ENCODE data around the gene IQGAP1. TPM values are rescaled to one million over a fixed set of nuclear protein-coding genes. Genes with fewer than 3 reads are reported as not detected.
A peak's percentile ranks its signal among the peaks of the same experiment; 100 is the strongest.

IQGAP1 gene
- total and polyA plus RNA-seq, 4 donors: 83.0 to 396 (median 189) TPM

GRCh38 chr15:90394074-90394473 lies 6.0 kb downstream of the IQGAP1 start:
- no peak for DNase-seq
- Histone ChIP-seq H3K27ac (ENCODE audit: low read depth in 1 of 2, low read length in 1 of 2) (peak overlapping the region in 1 of 2 donors; percentile 73), H3K9me3 (ENCODE audit: control insufficient read depth in 4 of 4, insufficient read depth in 3 of 4, low read length in 3 of 4) (no peaks in the 10 kb centered on the region), H3K4me3 (no peak overlapping the region), H3K27me3 (ENCODE audit: control insufficient read depth in 3 of 3, insufficient read depth in 3 of 3, low read length in 2 of 3) (no peaks in the 10 kb centered on the region), H3K36me3 (ENCODE audit: control insufficient read depth in 4 of 4, insufficient read depth in 4 of 4, low read length in 4 of 4) (peaks cover 0 to 11% (median 7%) of the 10 kb centered on the region in 4 donors), H3K4me1 (ENCODE audit: control insufficient read depth in 5 of 5, insufficient read depth in 5 of 5, low read length in 5 of 5) (peaks cover 9 to 43% (median 14%) of the 10 kb centered on the region in 5 donors), H3K9ac (ENCODE audit: insufficient read depth in 1 of 2, low read length in 2 of 2) (no peak overlapping the region)
- WGBS, 2 donors: 98 to 100% methylated on average over 1 of the region's 1 CpG
- no peak for TF ChIP-seq CTCF (IDR thresholded peaks at IDR 0.05; ENCODE audit: control extremely low read depth, extremely low read depth)
- no peak for ATAC-seq (ENCODE audit: insufficient read depth, low FRiP score)

- peak overlapping the region in 1 of 2 donors; percentile 73 for H3K27ac ChIP-seq (ENCODE audit: low read depth in 1 of 2, low read length in 1 of 2)
- H3K4me1 ChIP-seq (ENCODE audit: control insufficient read depth in 5 of 5, insufficient read depth in 5 of 5, low read length in 5 of 5): peaks cover 4 to 38% (median 9%) of the 10 kb centered on the region in 5 donors
- no peak for ATAC-seq (ENCODE audit: insufficient read depth, low FRiP score)
- TF ChIP-seq CTCF (IDR thresholded peaks at IDR 0.05; ENCODE audit: control extremely low read depth, extremely low read depth): no peak
- peak in 1 of 3 donors; percentile 42 for DNase-seq
- WGBS, 2 donors: 93 to 98% methylated on average over 12 of the region's 12 CpGs
- no peaks in the 10 kb centered on the region for H3K27me3 ChIP-seq (ENCODE audit: control insufficient read depth in 3 of 3, insufficient read depth in 3 of 3, low read length in 2 of 3)
- H3K4me3 ChIP-seq: no peak overlapping the region
- peaks cover 0 to 10% (median 7%) of the 10 kb centered on the region in 4 donors for H3K36me3 ChIP-seq (ENCODE audit: control insufficient read depth in 4 of 4, insufficient read depth in 4 of 4, low read length in 4 of 4)
- no peaks in the 10 kb centered on the region for H3K9me3 ChIP-seq (ENCODE audit: control insufficient read depth in 4 of 4, insufficient read depth in 3 of 4, low read length in 3 of 4)
- H3K9ac ChIP-seq (ENCODE audit: insufficient read depth in 1 of 2, low read length in 2 of 2): no peak overlapping the region
These were observed 6.9 kb downstream of the IQGAP1 start for GRCh38 chr15:90394748-90395442.

GRCh38 chr15:90396321-90396720 lies 8.3 kb downstream of the IQGAP1 start:
- no peaks in the 10 kb centered on the region for H3K27me3 ChIP-seq (ENCODE audit: control insufficient read depth in 3 of 3, insufficient read depth in 3 of 3, low read length in 2 of 3)
- DNase-seq (no peak), ATAC-seq (ENCODE audit: insufficient read depth, low FRiP score) (no peak)
- TF ChIP-seq CTCF (IDR thresholded peaks at IDR 0.05; ENCODE audit: control extremely low read depth, extremely low read depth): no peak
- H3K36me3 ChIP-seq (ENCODE audit: control insufficient read depth in 4 of 4, insufficient read depth in 4 of 4, low read length in 4 of 4): peaks cover 0 to 7% (median 3%) of the 10 kb centered on the region in 4 donors
- 72 to 82% methylated on average over 4 of the region's 4 CpGs for WGBS, 2 donors
- no peaks in the 10 kb centered on the region for H3K9me3 ChIP-seq (ENCODE audit: control insufficient read depth in 4 of 4, insufficient read depth in 3 of 4, low read length in 3 of 4)
- H3K4me3 ChIP-seq: no peak overlapping the region
- H3K27ac ChIP-seq (ENCODE audit: low read depth in 1 of 2, low read length in 1 of 2): peak overlapping the region in 1 of 2 donors; percentile 43
- peaks cover 6 to 38% (median 8%) of the 10 kb centered on the region in 5 donors for H3K4me1 ChIP-seq (ENCODE audit: control insufficient read depth in 5 of 5, insufficient read depth in 5 of 5, low read length in 5 of 5)
- H3K9ac ChIP-seq (ENCODE audit: insufficient read depth in 1 of 2, low read length in 2 of 2): no peak overlapping the region

Measured in lung (tissue), 12 donors.